Ishikawa (cell line): Measurements from ENCODE around the gene SH3BP2.

Experiments used
- CEBPB ChIP-seq: IDR thresholded peaks from 2 replicates; pipeline ENCODE4 v1.6.1; 2012
- CREB1 ChIP-seq: IDR thresholded peaks from 2 replicates; pipeline ENCODE4 v1.6.1; 2012; ENCODE audit warnings: low read depth
- EGR1 ChIP-seq: IDR thresholded peaks from 2 replicates; pipeline ENCODE4 v1.6.1; 2012
- EP300 ChIP-seq: IDR thresholded peaks from 2 replicates; pipeline ENCODE4 v1.6.1; 2012; ENCODE audit warnings: borderline replicate concordance
- FOXM1 ChIP-seq: IDR thresholded peaks from 2 replicates; pipeline ENCODE4 v1.6.1; 2012; ENCODE audit warnings: low read depth, borderline replicate concordance
- NFIC ChIP-seq: IDR thresholded peaks from 2 replicates; pipeline ENCODE4 v1.6.1; 2012
- RAD21 ChIP-seq: IDR thresholded peaks from 2 replicates; pipeline ENCODE4 v1.6.1; 2012; ENCODE audit warnings: low read depth
- TAF1 ChIP-seq: IDR thresholded peaks from 2 replicates; pipeline ENCODE4 v1.6.1; 2012; ENCODE audit warnings: low read depth, mild to moderate bottlenecking
- TCF12 ChIP-seq: IDR thresholded peaks from 2 replicates; pipeline ENCODE4 v1.6.1; 2012; ENCODE audit warnings: low read depth
- TEAD4 ChIP-seq: IDR thresholded peaks from 2 replicates; pipeline ENCODE4 v1.6.1; 2012
- USF1 ChIP-seq: IDR thresholded peaks from 2 replicates; pipeline ENCODE4 v1.6.1; 2012
- YY1 ChIP-seq: IDR thresholded peaks from 2 replicates; pipeline ENCODE4 v1.6.1; 2012; ENCODE audit warnings: low read depth
- ZBTB7A ChIP-seq: IDR thresholded peaks from 2 replicates; pipeline ENCODE4 v1.6.1; 2012; ENCODE audit warnings: low read depth
- TF ChIP-seq, protein P1 (sequence below): IDR thresholded peaks from 2 replicates; pipeline ENCODE4 v1.6.1; 2012
- TF ChIP-seq, protein P2 (sequence below): IDR thresholded peaks from 2 replicates; pipeline ENCODE4 v1.6.1; 2012; ENCODE audit warnings: low read depth, mild to moderate bottlenecking

Gene SH3BP2

GRCh38 chr4:2781911-2782310, 11.0 kb upstream of the SH3BP2 start:
- TF ChIP-seq TEAD4 (no peak), FOXM1 (no peak), RAD21 (no peak), USF1 (no peak), NFIC (no peak), EGR1 (no peak), CREB1 (no peak), YY1 (no peak), EP300 (no peak), TAF1 (no peak)
- TF ChIP-seq, protein P1, sequence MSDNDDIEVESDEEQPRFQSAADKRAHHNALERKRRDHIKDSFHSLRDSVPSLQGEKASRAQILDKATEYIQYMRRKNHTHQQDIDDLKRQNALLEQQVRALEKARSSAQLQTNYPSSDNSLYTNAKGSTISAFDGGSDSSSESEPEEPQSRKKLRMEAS: no peak
- TF ChIP-seq, protein P2, sequence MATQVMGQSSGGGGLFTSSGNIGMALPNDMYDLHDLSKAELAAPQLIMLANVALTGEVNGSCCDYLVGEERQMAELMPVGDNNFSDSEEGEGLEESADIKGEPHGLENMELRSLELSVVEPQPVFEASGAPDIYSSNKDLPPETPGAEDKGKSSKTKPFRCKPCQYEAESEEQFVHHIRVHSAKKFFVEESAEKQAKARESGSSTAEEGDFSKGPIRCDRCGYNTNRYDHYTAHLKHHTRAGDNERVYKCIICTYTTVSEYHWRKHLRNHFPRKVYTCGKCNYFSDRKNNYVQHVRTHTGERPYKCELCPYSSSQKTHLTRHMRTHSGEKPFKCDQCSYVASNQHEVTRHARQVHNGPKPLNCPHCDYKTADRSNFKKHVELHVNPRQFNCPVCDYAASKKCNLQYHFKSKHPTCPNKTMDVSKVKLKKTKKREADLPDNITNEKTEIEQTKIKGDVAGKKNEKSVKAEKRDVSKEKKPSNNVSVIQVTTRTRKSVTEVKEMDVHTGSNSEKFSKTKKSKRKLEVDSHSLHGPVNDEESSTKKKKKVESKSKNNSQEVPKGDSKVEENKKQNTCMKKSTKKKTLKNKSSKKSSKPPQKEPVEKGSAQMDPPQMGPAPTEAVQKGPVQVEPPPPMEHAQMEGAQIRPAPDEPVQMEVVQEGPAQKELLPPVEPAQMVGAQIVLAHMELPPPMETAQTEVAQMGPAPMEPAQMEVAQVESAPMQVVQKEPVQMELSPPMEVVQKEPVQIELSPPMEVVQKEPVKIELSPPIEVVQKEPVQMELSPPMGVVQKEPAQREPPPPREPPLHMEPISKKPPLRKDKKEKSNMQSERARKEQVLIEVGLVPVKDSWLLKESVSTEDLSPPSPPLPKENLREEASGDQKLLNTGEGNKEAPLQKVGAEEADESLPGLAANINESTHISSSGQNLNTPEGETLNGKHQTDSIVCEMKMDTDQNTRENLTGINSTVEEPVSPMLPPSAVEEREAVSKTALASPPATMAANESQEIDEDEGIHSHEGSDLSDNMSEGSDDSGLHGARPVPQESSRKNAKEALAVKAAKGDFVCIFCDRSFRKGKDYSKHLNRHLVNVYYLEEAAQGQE: no peak

DNA sequence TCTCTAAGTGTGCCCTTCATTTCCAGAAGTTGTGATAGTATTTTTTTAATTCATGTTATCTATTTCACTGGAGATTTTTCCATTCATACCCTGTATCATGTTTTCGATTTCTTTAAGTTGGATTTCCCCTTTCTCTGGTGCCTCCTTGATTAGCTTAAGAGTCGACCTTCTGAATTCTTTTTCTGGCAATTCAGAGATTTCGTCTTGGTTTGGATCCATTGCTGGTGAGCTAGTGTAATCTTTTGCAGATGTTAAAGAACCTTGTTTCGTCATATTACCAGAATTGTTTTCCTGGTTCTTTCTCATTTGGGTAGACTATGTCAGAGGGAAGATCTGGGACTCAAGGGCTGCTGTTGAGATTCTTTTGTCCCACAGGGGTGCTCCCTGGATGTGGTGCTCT, 9.1 kb upstream of the SH3BP2 start:
- TF ChIP-seq USF1: no peak

DNA sequence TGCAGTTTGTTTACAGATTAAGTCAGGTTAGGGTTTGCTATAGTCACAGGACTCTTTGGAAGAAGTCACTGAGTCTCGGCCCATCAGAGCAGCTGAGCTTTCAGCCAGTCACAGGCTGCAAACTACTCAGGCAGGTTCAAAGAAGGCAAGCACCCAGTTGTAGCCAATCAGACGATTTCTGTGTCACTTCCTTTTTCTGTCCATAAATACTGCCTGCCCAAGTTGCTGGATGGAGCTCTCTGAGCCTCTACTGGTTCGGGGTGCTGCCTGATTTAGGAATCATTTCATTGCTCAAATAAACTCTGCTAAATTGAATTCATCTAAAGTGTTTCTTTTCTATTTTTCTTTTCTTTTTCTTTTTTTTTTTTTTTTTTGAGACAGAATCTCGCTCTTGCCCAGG, 7.3 kb upstream of the SH3BP2 start:
- TF ChIP-seq TCF12: no peak
- TF ChIP-seq EP300: no peak
- TF ChIP-seq FOXM1: peak; percentile 42; the same call in 1 of the 2 replicates
- no peak for TF ChIP-seq EGR1

DNA sequence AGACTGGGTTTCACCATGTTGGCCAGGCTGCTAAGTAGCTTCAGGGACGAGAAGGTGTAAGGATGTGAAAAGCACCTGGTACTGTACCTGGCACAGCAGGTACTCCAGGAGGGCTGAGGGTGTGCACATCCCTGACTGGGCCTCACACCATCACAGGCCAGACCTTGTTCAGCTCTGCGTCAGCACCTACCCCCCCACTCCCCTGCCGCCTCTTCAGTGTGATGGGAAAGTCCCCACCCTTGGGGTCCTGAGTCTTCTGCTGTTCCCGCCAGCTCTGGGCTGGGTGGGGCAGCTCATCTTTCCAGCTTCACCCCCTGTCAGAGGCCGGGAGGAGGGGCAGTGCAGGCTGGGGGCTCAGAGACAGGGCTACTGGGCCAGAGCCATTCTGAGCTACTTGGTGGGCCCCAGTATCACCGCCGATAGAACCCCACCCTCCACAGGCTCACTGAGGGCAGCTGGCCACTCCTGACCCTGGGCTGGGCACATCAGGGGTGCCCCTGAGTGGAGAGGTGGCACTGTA, 6.7 kb upstream of the SH3BP2 start:
- TF ChIP-seq RAD21: no peak
- no peak for TF ChIP-seq CEBPB

- TF ChIP-seq CEBPB (no peak), TEAD4 (no peak), CREB1 (no peak), ZBTB7A (no peak), EP300 (no peak), TCF12 (no peak), FOXM1 (no peak), NFIC (no peak), USF1 (no peak), RAD21 (no peak), TAF1 (no peak), YY1 (no peak), EGR1 (no peak)
- TF ChIP-seq, protein P1: no peak
- TF ChIP-seq, protein P2: no peak
Observed at GRCh38 chr4:2786794-2787229, 6.1 kb upstream of the SH3BP2 start.

DNA sequence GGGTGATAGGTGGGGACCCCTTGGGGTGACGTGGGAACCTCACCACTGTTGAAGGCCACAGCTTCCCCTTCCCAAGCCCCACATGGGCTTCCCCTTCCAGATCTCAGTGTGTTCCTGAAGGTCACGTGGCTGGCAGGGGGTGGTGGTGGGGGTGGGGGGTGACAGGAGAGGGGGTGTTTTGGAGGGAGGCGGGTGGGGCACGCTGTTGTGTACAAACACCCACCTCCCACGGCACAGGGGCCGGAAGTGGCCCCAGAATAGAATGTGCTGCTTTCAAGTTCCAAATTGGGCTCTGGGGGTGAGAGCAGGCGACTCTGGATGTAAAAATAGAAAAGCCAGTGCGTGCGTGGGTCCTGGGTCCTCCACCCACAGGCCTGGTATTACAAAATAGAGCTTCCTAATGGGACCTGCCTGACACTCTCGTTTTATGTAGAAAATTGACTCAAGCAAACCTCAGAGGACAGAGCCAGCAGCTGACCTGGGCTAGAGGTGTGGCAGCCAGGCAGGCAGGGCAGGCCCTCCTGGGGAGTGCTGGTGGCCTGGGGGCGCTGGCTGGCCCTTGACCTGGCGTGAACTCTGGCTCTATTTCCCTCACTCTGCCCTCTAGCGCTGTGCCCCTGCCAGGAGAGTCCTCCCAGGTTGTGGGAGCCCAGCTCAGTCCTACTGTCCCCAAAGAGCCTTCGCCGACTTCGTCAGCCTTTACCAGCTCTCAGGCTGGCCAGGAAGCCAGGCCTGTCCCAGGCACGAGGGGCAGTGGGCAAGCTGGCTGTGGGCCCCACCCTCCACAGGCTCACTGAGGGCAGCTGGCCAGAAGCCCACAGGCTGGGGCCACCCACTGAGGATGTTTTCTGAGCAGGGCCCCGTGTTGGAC, 5.4 kb upstream of the SH3BP2 start:
- no peak for TF ChIP-seq TCF12
- no peak for TF ChIP-seq EGR1
- no peak for TF ChIP-seq TEAD4
- TF ChIP-seq CEBPB: no peak
- TF ChIP-seq, protein P1: no peak
- no peak for TF ChIP-seq ZBTB7A
- no peak for TF ChIP-seq EP300
- no peak for TF ChIP-seq TAF1
- no peak for TF ChIP-seq USF1
- TF ChIP-seq FOXM1: no peak
- no peak for TF ChIP-seq CREB1
- no peak for TF ChIP-seq YY1
- no peak for TF ChIP-seq NFIC
- TF ChIP-seq, protein P2: no peak
- TF ChIP-seq RAD21: no peak
